Measurements from ENCODE around the gene ZNF213. TPM values are rescaled to one million over a fixed set of nuclear protein-coding genes. Genes with fewer than 3 reads are reported as not detected.

The ZNF213 gene
- total and polyA plus RNA-seq, 2 donors from 2014 or later, result 5.6 to 12.5 TPM

GRCh38 chr16:3158510-3159314 lies 23.9 kb downstream of the ZNF213 start:
- intact Hi-C loops (cut with DNase I), result no loop called here
- Histone ChIP-seq H3K4me3 (ENCODE audit: low read length in 3 of 3) (peak overlapping the region; percentile 36 to 73 (median 65)), H3K27ac (ENCODE audit: low read depth in 2 of 2, low read length in 2 of 2) (peak overlapping the region; percentile 74 to 86), H3K36me3 (ENCODE audit: control insufficient read depth in 2 of 3, insufficient read depth in 3 of 3, low read length in 3 of 3) (no peaks in the 10 kb centered on the region), H3K27me3 (ENCODE audit: control insufficient read depth, insufficient read depth, low read length) (peaks cover 10% of the 10 kb centered on the region), H3K9me3 (ENCODE audit: control insufficient read depth in 2 of 3, insufficient read depth in 1 of 3, low read length in 3 of 3) (no peaks in the 10 kb centered on the region), H3K4me1 (ENCODE audit: control insufficient read depth in 2 of 3, insufficient read depth in 2 of 3, low read depth in 1 of 3, low read length in 3 of 3) (peaks cover 0 to 7% (median 0%) of the 10 kb centered on the region in 3 donors), H3K9ac (ENCODE audit: low read length in 3 of 3) (peak overlapping the region in 2 of 3 donors; percentile 62 to 73)
- no peak for TF ChIP-seq CTCF (IDR thresholded peaks at IDR 0.05; ENCODE audit: borderline replicate concordance, extremely low read depth, insufficient read depth)
- FAIRE-seq, result no peak
- peak; percentile 53 to 97 (median 72) for DNase-seq

- DNase-seq (peak in 1 of 5 donors; percentile 67), FAIRE-seq (no peak)
- no peak for TF ChIP-seq CTCF (IDR thresholded peaks at IDR 0.05; ENCODE audit: borderline replicate concordance, extremely low read depth, insufficient read depth)
- intact Hi-C loops (cut with DNase I), result no loop called here
- peaks cover 0 to 7% (median 0%) of the 10 kb centered on the region in 3 donors for H3K4me1 ChIP-seq (ENCODE audit: control insufficient read depth in 2 of 3, insufficient read depth in 2 of 3, low read depth in 1 of 3, low read length in 3 of 3)
- no peak overlapping the region for H3K4me3 ChIP-seq (ENCODE audit: low read length in 3 of 3)
- H3K27me3 ChIP-seq (ENCODE audit: control insufficient read depth, insufficient read depth, low read length), result peaks cover 10% of the 10 kb centered on the region
- H3K27ac ChIP-seq (ENCODE audit: low read depth in 2 of 2, low read length in 2 of 2), result no peak overlapping the region
- H3K36me3 ChIP-seq (ENCODE audit: control insufficient read depth in 2 of 3, insufficient read depth in 3 of 3, low read length in 3 of 3), result no peaks in the 10 kb centered on the region
- H3K9ac ChIP-seq (ENCODE audit: low read length in 3 of 3), result no peak overlapping the region
- H3K9me3 ChIP-seq (ENCODE audit: control insufficient read depth in 2 of 3, insufficient read depth in 1 of 3, low read length in 3 of 3), result no peaks in the 10 kb centered on the region
These were observed 26.6 kb downstream of the ZNF213 start for GRCh38 chr16:3161235-3162018.

GRCh38 chr16:3164121-3164991 lies 29.5 kb downstream of the ZNF213 start:
- Histone ChIP-seq H3K36me3 (ENCODE audit: control insufficient read depth in 2 of 3, insufficient read depth in 3 of 3, low read length in 3 of 3) (no peaks in the 10 kb centered on the region), H3K27me3 (ENCODE audit: control insufficient read depth, insufficient read depth, low read length) (peaks cover 26% of the 10 kb centered on the region), H3K4me3 (ENCODE audit: low read length in 3 of 3) (no peak overlapping the region), H3K9ac (ENCODE audit: low read length in 3 of 3) (no peak overlapping the region), H3K27ac (ENCODE audit: low read depth in 2 of 2, low read length in 2 of 2) (no peak overlapping the region), H3K9me3 (ENCODE audit: control insufficient read depth in 2 of 3, insufficient read depth in 1 of 3, low read length in 3 of 3) (no peaks in the 10 kb centered on the region), H3K4me1 (ENCODE audit: control insufficient read depth in 2 of 3, insufficient read depth in 2 of 3, low read depth in 1 of 3, low read length in 3 of 3) (no peaks in the 10 kb centered on the region)
- FAIRE-seq (no peak), DNase-seq (peak in 1 of 5 donors; percentile 66)
- TF ChIP-seq CTCF (IDR thresholded peaks at IDR 0.05; ENCODE audit: borderline replicate concordance, extremely low read depth, insufficient read depth), result no peak
- intact Hi-C loops (cut with DNase I), result no loop called here

Data from kidney (tissue), 14 donors.